PC-3 (cell line): ENCODE data around the gene ENDOG. TPM values are rescaled to one million over a fixed set of nuclear protein-coding genes. Genes with fewer than 3 reads are reported as not detected.

Experiments
- ATAC-seq: fragments of 200-7000 bp; cut with Tn5 transposase; 2 replicates; pipeline ENCODE4 v1.9.1; 2020; ENCODE audit warnings: mild to moderate bottlenecking, moderate library complexity
- BruUV-seq: library from RNA; stranded (reverse); fragments of 400-500 nt; replicated peaks from 2 replicates; lab custom pipeline; 2021; lab: Mats Ljungman, UMichigan
- CTCF ChIA-PET: fragments of 300-600 bp; sonication (Branson Sonifier 250); formaldehyde crosslinking; loops from one replicate; lab custom pipeline; 2022; ENCODE audit warnings: antibody characterized with exemption; lab: Charles Lee
- POLR2A ChIA-PET: fragments of 300-600 bp; sonication (Branson Sonifier 250); formaldehyde crosslinking; loops from one replicate; lab custom pipeline; 2022; ENCODE audit warnings: antibody characterized with exemption; ENCODE audit not compliant: unreplicated experiment; lab: Charles Lee
- DNase-seq: peaks from one replicate; pipeline ENCODE4 v3.0.0-alpha.2; 2015
- H2AFZ ChIP-seq: fragments of 300-600 bp; sonication (generic); 2 replicates; pipeline ENCODE4 v1.6.0; 2016; ENCODE audit warnings: antibody characterized with exemption, low read length
- H3F3A ChIP-seq: fragments of 300-600 bp; sonication (generic); one replicate; pipeline ENCODE4 v1.6.0; 2017; ENCODE audit warnings: antibody characterized with exemption, low read length, control low read depth, mild to moderate bottlenecking; ENCODE audit not compliant: unreplicated experiment
- H3K27ac ChIP-seq: fragments of 300-600 bp; sonication (generic); 2 replicates; pipeline ENCODE4 v1.5.1; 2016; ENCODE audit warnings: mild to moderate bottlenecking, low read length
- H3K27me3 ChIP-seq: fragments of 300-600 bp; sonication (generic); 2 replicates; pipeline ENCODE4 v1.6.1; 2016; ENCODE audit warnings: low read length, mixed read lengths
- H3K36me3 ChIP-seq: fragments of 300-600 bp; sonication (generic); 2 replicates; pipeline ENCODE4 v1.6.1; 2016; ENCODE audit warnings: low read depth, mixed run types, low read length, mixed read lengths
- H3K4me1 ChIP-seq: fragments of 300-600 bp; sonication (generic); 2 replicates; pipeline ENCODE4 v1.5.1; 2016; ENCODE audit warnings: low read length; ENCODE audit not compliant: insufficient read depth
- H3K4me2 ChIP-seq: fragments of 300-600 bp; sonication (generic); 2 replicates; pipeline ENCODE4 v1.6.0; 2016; ENCODE audit warnings: low read length
- H3K4me3 ChIP-seq: fragments of 300-600 bp; sonication (generic); 2 replicates; pipeline ENCODE4 v1.5.1; 2016; ENCODE audit warnings: mild to moderate bottlenecking, low read length, mixed read lengths
- H3K79me2 ChIP-seq: fragments of 300-600 bp; sonication (generic); 2 replicates; pipeline ENCODE4 v1.6.1; 2017; ENCODE audit warnings: low read length, mixed read lengths
- H3K9ac ChIP-seq: fragments of 300-600 bp; sonication (generic); 2 replicates; pipeline ENCODE4 v1.6.0; 2016; ENCODE audit warnings: mild to moderate bottlenecking, low read length
- H3K9me2 ChIP-seq: fragments of 300-600 bp; sonication (generic); replicated peaks from 2 replicates; pipeline ENCODE4 v1.6.1; 2016; ENCODE audit warnings: mixed run types, low read length, mixed read lengths
- H3K9me3 ChIP-seq: fragments of 300-600 bp; sonication (generic); 2 replicates; pipeline ENCODE4 v1.6.1; 2016; ENCODE audit warnings: low read length, mixed read lengths
- H4K20me1 ChIP-seq: fragments of 300-600 bp; sonication (generic); 2 replicates; pipeline ENCODE4 v1.6.1; 2016; ENCODE audit warnings: low read length, mixed read lengths
- CTCF ChIP-seq: fragments of 300-600 bp; sonication (generic); conservative IDR thresholded peaks from 2 replicates; pipeline ENCODE4 v1.5.1; 2017; ENCODE audit warnings: antibody characterized with exemption, low read depth, mild to moderate bottlenecking, low read length
- EZH2 ChIP-seq: fragments of 300-600 bp; sonication (generic); IDR thresholded peaks from one replicate; pipeline ENCODE4 v1.6.1; 2017; ENCODE audit warnings: antibody characterized with exemption, mild to moderate bottlenecking, low read length; ENCODE audit not compliant: unreplicated experiment
- EZH2phosphoT487 ChIP-seq: fragments of 300-600 bp; sonication (generic); IDR thresholded peaks from 2 replicates; pipeline ENCODE4 v1.6.1; 2018; ENCODE audit warnings: mild to moderate bottlenecking, antibody characterized with exemption, low read length, borderline replicate concordance
- intact Hi-C: fragments of 100-400 bp; cut with micrococcal nuclease; formaldehyde crosslinking; loops from 2 replicates; pipeline ENCODE4 v1.9.0; 2023
- total RNA-seq: library from RNA; depleted of rRNA; stranded (reverse); fragments of >200 nt; gene quantifications from 2 replicates; pipeline ENCODE4 v1.2.3, GENCODE V29; 2014

ENDOG gene
- total RNA-seq, 1 experiment from 2014 or later: 37.0 TPM

DNA sequence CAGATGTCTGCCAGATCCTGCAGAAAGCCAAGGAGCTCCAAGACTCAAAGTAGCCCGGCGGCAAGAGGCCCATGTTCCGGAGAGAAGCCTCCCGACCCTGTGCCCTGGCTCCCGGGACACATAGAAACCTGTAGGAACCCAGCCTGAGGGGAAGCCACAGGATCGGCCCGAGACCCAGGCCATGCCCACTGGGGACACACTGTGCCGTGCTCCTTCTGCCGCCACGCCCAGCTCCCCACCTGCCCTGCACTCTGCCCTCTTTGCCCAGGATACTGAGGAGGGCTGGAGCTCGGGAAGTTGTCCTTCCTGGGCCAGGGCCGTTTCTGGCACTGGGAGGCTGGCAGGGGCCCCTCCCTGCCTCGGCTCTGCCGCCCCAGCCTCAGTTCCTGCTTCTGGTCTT lies 10.5 kb upstream of the ENDOG start:
- ATAC-seq (no peak), DNase-seq (no peak)
- Histone ChIP-seq H2AFZ (no peak overlapping the region), H3K9ac (no peak overlapping the region), H3K27ac (no peak overlapping the region), H3K9me3 (no peaks in the 10 kb centered on the region), H3F3A (no peaks in the 10 kb centered on the region), H3K79me2 (no peaks in the 10 kb centered on the region), H3K4me3 (no peak overlapping the region), H3K4me2 (no peak overlapping the region), H3K36me3 (no peaks in the 10 kb centered on the region; the same call in 1 of the 2 replicates), H4K20me1 (no peaks in the 10 kb centered on the region), H3K4me1 (no peaks in the 10 kb centered on the region), H3K9me2 (no peaks in the 10 kb centered on the region), H3K27me3 (no peaks in the 10 kb centered on the region)
- BruUV-seq: no TSS peak
- intact Hi-C loops: no loop called here
- TF ChIP-seq CTCF (no peak), EZH2phosphoT487 (no peak)
- ChIA-PET CTCF (no interaction called here), POLR2A (no interaction called here)

DNA sequence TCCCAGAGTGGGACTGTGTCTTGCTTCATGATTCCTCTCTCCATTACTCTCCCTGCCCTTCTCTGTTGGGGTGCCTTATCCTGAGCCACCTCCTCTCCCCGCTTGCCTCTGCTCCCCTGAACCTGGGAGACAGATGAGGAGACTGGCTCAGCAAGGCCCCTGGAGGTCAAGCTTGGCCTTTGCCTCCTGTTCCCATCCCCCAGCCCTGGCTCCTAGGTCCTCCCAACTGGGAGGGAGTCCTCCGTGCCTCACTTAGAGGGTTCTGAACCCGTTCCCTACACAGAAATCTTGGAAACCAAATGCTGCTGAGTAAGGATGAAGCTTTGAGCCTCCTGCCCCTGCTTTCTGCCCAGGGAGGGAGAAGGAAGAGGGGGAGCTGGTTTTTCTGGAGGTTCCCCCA lies 9.8 kb upstream of the ENDOG start:
- BruUV-seq: no TSS peak

More for the DNA sequence above, 9.8 kb upstream of the ENDOG start:
- Histone ChIP-seq H3K27ac (no peak overlapping the region), H3K9ac (no peak overlapping the region), H3K79me2 (no peaks in the 10 kb centered on the region), H3K4me3 (no peak overlapping the region), H3K27me3 (no peaks in the 10 kb centered on the region), H3F3A (no peaks in the 10 kb centered on the region), H3K36me3 (no peaks in the 10 kb centered on the region), H3K9me2 (no peaks in the 10 kb centered on the region), H3K9me3 (no peaks in the 10 kb centered on the region), H2AFZ (no peak overlapping the region), H3K4me2 (no peak overlapping the region), H3K4me1 (no peaks in the 10 kb centered on the region), H4K20me1 (no peaks in the 10 kb centered on the region)
- intact Hi-C loops: no loop called here
- ChIA-PET POLR2A (no interaction called here), CTCF (no interaction called here)
- DNase-seq (no peak), ATAC-seq (no peak)
- no peak for TF ChIP-seq EZH2phosphoT487
- TF ChIP-seq EZH2: no peak
- no peak for TF ChIP-seq CTCF
